MCF 10A (cell line): ENCODE data around the gene COG4. TPM values are rescaled to one million over a fixed set of nuclear protein-coding genes. Genes with fewer than 3 reads are reported as not detected.

ENCODE experiments used
- BruUV-seq: library from RNA; stranded (reverse); fragments of 400-500 nt; replicated peaks from 2 replicates; lab custom pipeline; 2021; lab: Mats Ljungman, UMichigan
- CTCF ChIA-PET: fragments of 300-600 bp; sonication (Branson Sonifier 250); formaldehyde crosslinking; extraction: SDS; loops from one replicate; lab custom pipeline; 2021; ENCODE audit warnings: antibody characterized with exemption, inconsistent platforms; lab: Yijun Ruan, JAX
- POLR2A ChIA-PET: fragments of 300-600, 350-650 bp; sonication (Branson Sonifier 250); formaldehyde crosslinking; extraction: SDS; loops from one replicate; lab custom pipeline; 2020; ENCODE audit warnings: antibody characterized with exemption, inconsistent platforms; lab: Yijun Ruan, JAX
- DNase-seq: peaks from one replicate; pipeline ENCODE4 v3.0.0-alpha.2; 2018; ENCODE audit not compliant: unreplicated experiment
- H3K27ac Mint-ChIP-seq: one replicate; pipeline ENCODE4 v1.8.0; 2022; ENCODE audit warnings: mild to moderate bottlenecking, low read depth, mixed read lengths; ENCODE audit not compliant: unreplicated experiment
- H3K27me3 Mint-ChIP-seq: one replicate; pipeline ENCODE4 v1.8.0; 2022; ENCODE audit warnings: mixed read lengths; ENCODE audit not compliant: insufficient read depth, unreplicated experiment
- H3K36me3 Mint-ChIP-seq: one replicate; pipeline ENCODE4 v1.8.0; 2022; ENCODE audit warnings: mild to moderate bottlenecking, moderate library complexity, mixed read lengths; ENCODE audit not compliant: insufficient read depth, unreplicated experiment
- H3K4me1 Mint-ChIP-seq: one replicate; pipeline ENCODE4 v1.8.0; 2022; ENCODE audit warnings: mixed read lengths; ENCODE audit not compliant: insufficient read depth, unreplicated experiment
- H3K4me3 Mint-ChIP-seq: one replicate; pipeline ENCODE4 v1.8.0; 2022; ENCODE audit warnings: mild to moderate bottlenecking, moderate library complexity, mixed read lengths; ENCODE audit not compliant: unreplicated experiment
- H3K9me3 Mint-ChIP-seq: one replicate; pipeline ENCODE4 v1.8.0; 2022; ENCODE audit warnings: mixed read lengths; ENCODE audit not compliant: unreplicated experiment
- CTCF ChIP-seq: fragments of 200-600 bp; IDR thresholded peaks from one replicate; pipeline ENCODE4 v1.8.0; 2022; ENCODE audit warnings: antibody characterized with exemption, mild to moderate bottlenecking; ENCODE audit not compliant: unreplicated experiment
- intact Hi-C: fragments of 100-400 bp; cut with micrococcal nuclease; formaldehyde crosslinking; loops from 2 replicates; pipeline ENCODE4 v1.14.1; 2022
- total RNA-seq: library from RNA; stranded (reverse); gene quantifications from 2 replicates; pipeline ENCODE4 v1.2.3, GENCODE V29; 2022

Gene COG4
- total RNA-seq, 1 experiment from 2014 or later, result 62.2 TPM

- Mint-ChIP-seq H3K9me3 (no peaks in the 10 kb centered on the region), H3K36me3 (peaks cover 19% of the 10 kb centered on the region), H3K27me3 (no peaks in the 10 kb centered on the region), H3K4me1 (peaks cover 1% of the 10 kb centered on the region), H3K4me3 (no peak overlapping the region), H3K27ac (no peak overlapping the region)
- BruUV-seq, result no TSS peak
- CTCF ChIA-PET, result interaction anchor here (0.5 kb wide), 1 partner anchor 339 kb away, joined by 3 read pairs; no protein-coding TSS in a partner anchor
- DNase-seq, result no peak
- TF ChIP-seq CTCF, result no peak
- intact Hi-C loops, result no loop called here
- POLR2A ChIA-PET, result no interaction called here
Measured at GRCh38 chr16:70465999-70466804, 57.2 kb downstream of the COG4 start.

DNA sequence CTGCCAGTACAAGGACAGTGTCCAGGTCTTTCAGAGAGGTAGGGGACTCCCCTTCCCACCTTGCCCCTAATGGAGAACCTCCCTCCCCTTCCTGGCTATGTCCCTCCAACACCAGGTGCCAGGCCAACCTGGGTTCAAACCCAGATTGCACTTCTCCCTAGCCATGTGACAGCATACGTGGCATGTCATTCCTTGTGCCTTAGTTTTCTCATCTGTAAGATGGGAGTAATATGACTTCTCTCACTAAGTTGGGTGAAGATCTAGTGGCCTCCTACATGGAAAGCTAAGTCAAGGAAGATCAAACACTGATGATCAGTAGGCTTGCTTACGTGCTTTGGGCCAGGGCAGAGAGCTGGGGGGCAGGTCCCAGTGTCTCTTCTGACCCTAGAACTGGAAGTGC, 60.1 kb downstream of the COG4 start:
- intact Hi-C loops, result no loop called here
- CTCF ChIA-PET, result interaction anchor here (0.6 kb wide), 1 partner anchor 24 kb away, joined by 3 read pairs; no protein-coding TSS in a partner anchor
- H3K36me3 Mint-ChIP-seq, result peaks cover 13% of the 10 kb centered on the region
- BruUV-seq, result no TSS peak
- no peaks in the 10 kb centered on the region for H3K27me3 Mint-ChIP-seq
- H3K27ac Mint-ChIP-seq, result no peak overlapping the region
- no peaks in the 10 kb centered on the region for H3K9me3 Mint-ChIP-seq
- no peaks in the 10 kb centered on the region for H3K4me1 Mint-ChIP-seq
- no peak overlapping the region for H3K4me3 Mint-ChIP-seq
- DNase-seq, result no peak
- TF ChIP-seq CTCF, result no peak
- POLR2A ChIA-PET, result no interaction called here

DNA sequence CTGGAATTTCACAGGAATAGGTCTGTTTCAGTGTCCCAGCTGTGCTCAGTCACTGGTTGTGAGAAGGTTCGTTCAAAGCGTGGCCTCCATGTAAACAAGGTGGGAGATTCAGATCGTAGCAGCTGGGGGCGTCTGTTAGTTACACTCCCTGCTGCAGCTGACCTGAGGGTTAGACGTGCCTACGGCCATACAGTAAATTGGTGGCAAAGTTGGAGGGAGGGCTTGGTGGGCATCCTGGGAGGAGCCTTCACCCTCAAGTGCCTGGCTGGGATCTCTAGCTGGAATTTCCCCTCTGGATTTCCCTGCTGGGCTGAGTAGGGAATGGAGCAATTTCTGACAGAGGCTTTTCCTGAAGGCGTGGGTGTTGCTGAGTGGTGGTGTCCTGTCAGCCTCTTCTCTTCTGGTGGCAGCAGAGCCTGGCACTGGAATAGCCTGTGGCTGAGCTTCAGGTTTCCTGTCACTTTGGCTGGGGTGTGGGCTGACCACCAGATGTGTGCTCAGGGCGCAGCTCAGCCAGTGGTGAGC, 62.6 kb downstream of the COG4 start:
- TF ChIP-seq CTCF, result no peak
- Mint-ChIP-seq H3K27me3 (no peaks in the 10 kb centered on the region), H3K4me3 (no peak overlapping the region), H3K4me1 (no peaks in the 10 kb centered on the region), H3K36me3 (peaks cover 14% of the 10 kb centered on the region), H3K27ac (no peak overlapping the region), H3K9me3 (no peaks in the 10 kb centered on the region)
- CTCF ChIA-PET, result interaction anchor here (0.6 kb wide), 1 partner anchor 13 kb away, joined by 3 read pairs; no protein-coding TSS in a partner anchor
- intact Hi-C loops, result no loop called here
- POLR2A ChIA-PET, result interaction anchor here (0.7 kb wide), 1 partner anchor 69 kb away, joined by 3 read pairs; no protein-coding TSS in a partner anchor
- no TSS peak for BruUV-seq
- no peak for DNase-seq

DNA sequence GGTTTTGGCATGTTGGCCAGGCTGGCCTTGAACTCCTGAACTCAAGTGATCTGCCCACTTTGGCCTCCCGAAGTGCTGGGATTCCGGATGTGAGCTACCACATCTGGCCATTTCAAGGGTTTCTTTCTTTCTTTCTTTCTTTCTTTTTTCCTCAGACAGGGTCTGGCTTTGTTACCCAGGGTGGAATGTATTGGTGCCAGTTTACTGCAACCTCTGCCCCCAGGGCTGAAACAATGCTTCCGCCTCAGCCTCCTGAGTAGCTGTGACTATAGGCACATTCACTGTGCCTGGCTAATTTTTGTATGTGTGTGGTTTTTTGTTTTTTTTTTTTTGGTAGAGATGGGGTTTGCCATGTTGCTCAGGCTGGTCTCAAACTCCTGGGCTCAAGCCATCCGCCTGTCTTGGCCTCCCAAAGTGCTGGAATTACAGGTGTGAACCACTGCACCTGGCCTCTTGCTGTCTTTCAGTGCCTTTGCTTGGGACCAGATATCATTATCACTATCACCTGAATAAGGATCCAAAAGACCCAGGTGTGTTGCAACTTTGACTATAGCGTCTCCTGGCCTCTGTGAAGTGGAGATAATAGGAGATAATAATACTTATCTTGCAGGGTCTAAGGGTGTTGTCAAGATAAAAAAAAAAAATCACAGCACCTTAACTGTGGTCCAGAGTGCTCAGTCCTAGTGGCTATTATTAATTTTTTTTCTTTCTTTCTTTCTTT, 65.7 kb downstream of the COG4 start:
- Mint-ChIP-seq H3K27ac (no peak overlapping the region), H3K4me1 (peaks cover 5% of the 10 kb centered on the region), H3K27me3 (no peaks in the 10 kb centered on the region), H3K36me3 (peaks cover 6% of the 10 kb centered on the region), H3K9me3 (no peaks in the 10 kb centered on the region), H3K4me3 (no peak overlapping the region)
- no peak for DNase-seq
- ChIA-PET CTCF (interaction anchor here (0.6 to 0.7 kb wide), 3 partner anchors 18 to 136 kb away, joined by 3 to 5 read pairs (median 3); no protein-coding TSS in a partner anchor), POLR2A (interaction anchor here (0.6 kb wide), 1 partner anchor 1094 kb away, joined by 3 read pairs; no protein-coding TSS in a partner anchor)
- intact Hi-C loops, result no loop called here
- no peak for TF ChIP-seq CTCF
- no TSS peak for BruUV-seq
